ENCODE measurements around the gene CEACAM18.

CEACAM18 gene

GRCh38 chr19:51539821-51540366 lies 61.6 kb downstream of the CEACAM18 start:
- no peak for DNase-seq
